ENCODE results near the gene FUCA1.

Gene FUCA1

GRCh38 chr1:23807453-23807852, 60.6 kb downstream of the FUCA1 start:
- no peak overlapping the region for H3K4me3 ChIP-seq (ENCODE audit: low read length)
- TF ChIP-seq CTCF (IDR thresholded peaks at IDR 0.05; ENCODE audit: low read depth, low read length) (no peak), EZH2phosphoT487 (IDR thresholded peaks at IDR 0.05; ENCODE audit: low read depth) (no peak)
- no peaks in the 10 kb centered on the region for H3K36me3 ChIP-seq (replicated peaks; ENCODE audit: low read depth, low read length)
- H3K79me2 ChIP-seq (ENCODE audit: low read length): no peaks in the 10 kb centered on the region
- peaks cover 31% of the 10 kb centered on the region for H3K4me1 ChIP-seq (ENCODE audit: low read length)
- no peaks in the 10 kb centered on the region for H3K9me3 ChIP-seq (ENCODE audit: insufficient read depth, low read length)
- H2AFZ ChIP-seq (ENCODE audit: low read depth, low read length): no peak overlapping the region
- H3K27me3 ChIP-seq (ENCODE audit: low read depth, low read length): no peaks in the 10 kb centered on the region
- no peak overlapping the region for H3K9ac ChIP-seq (ENCODE audit: low read length)
- H3K27ac ChIP-seq (ENCODE audit: low read length): no peak overlapping the region
- no peaks in the 10 kb centered on the region for H4K20me1 ChIP-seq (ENCODE audit: insufficient read depth, low read length)
- H3K4me2 ChIP-seq (ENCODE audit: low read length): no peak overlapping the region

- Histone ChIP-seq H3K27ac (ENCODE audit: low read length) (no peak overlapping the region), H3K4me1 (ENCODE audit: low read length) (peaks cover 22% of the 10 kb centered on the region), H3K9me3 (ENCODE audit: insufficient read depth, low read length) (no peaks in the 10 kb centered on the region), H3K9ac (ENCODE audit: low read length) (no peak overlapping the region), H2AFZ (ENCODE audit: low read depth, low read length) (no peak overlapping the region), H3K27me3 (ENCODE audit: low read depth, low read length) (no peaks in the 10 kb centered on the region), H3K79me2 (ENCODE audit: low read length) (no peaks in the 10 kb centered on the region), H4K20me1 (ENCODE audit: insufficient read depth, low read length) (no peaks in the 10 kb centered on the region), H3K4me2 (ENCODE audit: low read length) (no peak overlapping the region), H3K36me3 (replicated peaks; ENCODE audit: low read depth, low read length) (no peaks in the 10 kb centered on the region), H3K4me3 (ENCODE audit: low read length) (no peak overlapping the region)
- TF ChIP-seq CTCF (IDR thresholded peaks at IDR 0.05; ENCODE audit: low read depth, low read length): no peak
- TF ChIP-seq EZH2phosphoT487 (IDR thresholded peaks at IDR 0.05; ENCODE audit: low read depth): no peak
Observed at GRCh38 chr1:23806280-23806679, 61.8 kb downstream of the FUCA1 start.

- Histone ChIP-seq H3K79me2 (ENCODE audit: low read length) (peaks cover 2% of the 10 kb centered on the region; the same call in 1 of the 2 replicates), H3K27me3 (ENCODE audit: low read depth, low read length) (no peaks in the 10 kb centered on the region), H3K4me2 (ENCODE audit: low read length) (no peak overlapping the region), H2AFZ (ENCODE audit: low read depth, low read length) (no peak overlapping the region), H3K36me3 (replicated peaks; ENCODE audit: low read depth, low read length) (no peaks in the 10 kb centered on the region), H4K20me1 (ENCODE audit: insufficient read depth, low read length) (no peaks in the 10 kb centered on the region), H3K27ac (ENCODE audit: low read length) (no peak overlapping the region), H3K4me3 (ENCODE audit: low read length) (no peak overlapping the region), H3K9ac (ENCODE audit: low read length) (no peak overlapping the region), H3K4me1 (ENCODE audit: low read length) (peaks cover 11% of the 10 kb centered on the region), H3K9me3 (ENCODE audit: insufficient read depth, low read length) (no peaks in the 10 kb centered on the region)
- no peak for TF ChIP-seq EZH2phosphoT487 (IDR thresholded peaks at IDR 0.05; ENCODE audit: low read depth)
- no peak for TF ChIP-seq CTCF (IDR thresholded peaks at IDR 0.05; ENCODE audit: low read depth, low read length)
Observed at GRCh38 chr1:23805025-23805424, 63.1 kb downstream of the FUCA1 start.

GRCh38 chr1:23804183-23804835, 63.8 kb downstream of the FUCA1 start:
- Histone ChIP-seq H3K4me2 (ENCODE audit: low read length) (no peak overlapping the region), H3K9me3 (ENCODE audit: insufficient read depth, low read length) (no peaks in the 10 kb centered on the region), H3K27ac (ENCODE audit: low read length) (no peak overlapping the region), H3K36me3 (replicated peaks; ENCODE audit: low read depth, low read length) (no peaks in the 10 kb centered on the region), H3K27me3 (ENCODE audit: low read depth, low read length) (no peaks in the 10 kb centered on the region), H3K4me3 (ENCODE audit: low read length) (no peak overlapping the region), H3K4me1 (ENCODE audit: low read length) (peaks cover 8% of the 10 kb centered on the region), H2AFZ (ENCODE audit: low read depth, low read length) (no peak overlapping the region), H3K9ac (ENCODE audit: low read length) (no peak overlapping the region), H4K20me1 (ENCODE audit: insufficient read depth, low read length) (no peaks in the 10 kb centered on the region), H3K79me2 (ENCODE audit: low read length) (peaks cover 7% of the 10 kb centered on the region; the same call in 1 of the 2 replicates)
- TF ChIP-seq EZH2phosphoT487 (IDR thresholded peaks at IDR 0.05; ENCODE audit: low read depth): no peak
- peak; percentile 11; the same call in 1 of the 2 replicates for TF ChIP-seq CTCF (IDR thresholded peaks at IDR 0.05; ENCODE audit: low read depth, low read length)
